ENCODE data around the gene ERVK3-1. TPM values are rescaled to one million over a fixed set of nuclear protein-coding genes. Genes with fewer than 3 reads are reported as not detected.

The ERVK3-1 gene
- total and polyA plus RNA-seq, 8 donors, result 25.4 to 52.5 (median 48.1) TPM

DNA sequence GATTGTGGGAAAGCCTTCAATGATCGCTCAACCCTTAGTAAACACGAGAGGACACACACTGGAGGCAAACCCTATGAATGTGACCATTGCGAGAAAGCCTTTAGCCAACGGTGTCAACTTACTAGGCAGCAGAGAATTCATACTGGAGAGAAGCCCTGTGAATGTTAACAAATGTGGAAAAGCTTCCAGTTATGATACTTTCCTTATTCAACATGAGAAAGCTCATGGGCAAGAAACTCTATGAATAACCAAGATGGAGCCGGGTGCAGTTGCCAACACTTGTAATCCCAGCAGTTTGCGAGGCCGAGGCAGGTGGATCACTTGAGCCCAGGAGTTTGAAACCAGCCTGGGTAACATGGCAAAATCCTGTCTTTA, 42.3 kb upstream of the ERVK3-1 start:
- ATAC-seq, result no peak
- Histone ChIP-seq H3K9me3 (peaks cover 32 to 99% of the 10 kb centered on the region in 2 donors), H3K27ac (no peak overlapping the region), H3K4me1 (no peaks in the 10 kb centered on the region), H3K4me3 (no peak overlapping the region), H3K36me3 (peaks cover 0 to 99% of the 10 kb centered on the region in 2 donors), H3K27me3 (no peaks in the 10 kb centered on the region)
- intact Hi-C loops (cut with DNase I), result no loop called here
- TF ChIP-seq, protein P1, sequence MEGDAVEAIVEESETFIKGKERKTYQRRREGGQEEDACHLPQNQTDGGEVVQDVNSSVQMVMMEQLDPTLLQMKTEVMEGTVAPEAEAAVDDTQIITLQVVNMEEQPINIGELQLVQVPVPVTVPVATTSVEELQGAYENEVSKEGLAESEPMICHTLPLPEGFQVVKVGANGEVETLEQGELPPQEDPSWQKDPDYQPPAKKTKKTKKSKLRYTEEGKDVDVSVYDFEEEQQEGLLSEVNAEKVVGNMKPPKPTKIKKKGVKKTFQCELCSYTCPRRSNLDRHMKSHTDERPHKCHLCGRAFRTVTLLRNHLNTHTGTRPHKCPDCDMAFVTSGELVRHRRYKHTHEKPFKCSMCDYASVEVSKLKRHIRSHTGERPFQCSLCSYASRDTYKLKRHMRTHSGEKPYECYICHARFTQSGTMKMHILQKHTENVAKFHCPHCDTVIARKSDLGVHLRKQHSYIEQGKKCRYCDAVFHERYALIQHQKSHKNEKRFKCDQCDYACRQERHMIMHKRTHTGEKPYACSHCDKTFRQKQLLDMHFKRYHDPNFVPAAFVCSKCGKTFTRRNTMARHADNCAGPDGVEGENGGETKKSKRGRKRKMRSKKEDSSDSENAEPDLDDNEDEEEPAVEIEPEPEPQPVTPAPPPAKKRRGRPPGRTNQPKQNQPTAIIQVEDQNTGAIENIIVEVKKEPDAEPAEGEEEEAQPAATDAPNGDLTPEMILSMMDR (IDR thresholded peaks at IDR 0.05), result no peak
- DNase-seq, result no peak

DNA sequence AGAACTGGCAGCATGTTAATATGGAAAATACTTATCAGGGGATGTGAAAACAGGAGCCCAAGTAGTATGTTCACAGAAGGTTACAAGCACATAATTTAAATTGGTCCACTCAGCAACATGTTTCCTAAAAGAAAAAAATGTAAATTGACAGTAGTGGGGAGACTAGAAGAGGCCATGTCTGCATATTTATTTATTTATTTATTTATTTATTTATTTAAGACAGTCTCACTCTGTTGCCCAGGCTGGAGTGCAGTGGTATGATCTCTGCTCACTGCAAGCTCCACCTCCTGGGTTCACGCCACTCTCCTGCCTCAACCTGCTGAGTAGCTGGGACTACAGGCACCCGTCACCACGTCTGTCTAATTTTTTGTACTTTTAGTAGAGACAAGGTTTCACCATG, 40.1 kb upstream of the ERVK3-1 start:
- H3K4me1 ChIP-seq, result no peaks in the 10 kb centered on the region
- no peak overlapping the region for H3K27ac ChIP-seq
- H3K9me3 ChIP-seq, result peaks cover 26 to 100% of the 10 kb centered on the region in 2 donors
- ATAC-seq (no peak), DNase-seq (no peak)
- intact Hi-C loops (cut with DNase I), result no loop called here
- TF ChIP-seq, protein P1 (IDR thresholded peaks at IDR 0.05), result no peak
- peaks cover 0 to 93% of the 10 kb centered on the region in 2 donors for H3K36me3 ChIP-seq
- no peaks in the 10 kb centered on the region for H3K27me3 ChIP-seq
- H3K4me3 ChIP-seq, result no peak overlapping the region

DNA sequence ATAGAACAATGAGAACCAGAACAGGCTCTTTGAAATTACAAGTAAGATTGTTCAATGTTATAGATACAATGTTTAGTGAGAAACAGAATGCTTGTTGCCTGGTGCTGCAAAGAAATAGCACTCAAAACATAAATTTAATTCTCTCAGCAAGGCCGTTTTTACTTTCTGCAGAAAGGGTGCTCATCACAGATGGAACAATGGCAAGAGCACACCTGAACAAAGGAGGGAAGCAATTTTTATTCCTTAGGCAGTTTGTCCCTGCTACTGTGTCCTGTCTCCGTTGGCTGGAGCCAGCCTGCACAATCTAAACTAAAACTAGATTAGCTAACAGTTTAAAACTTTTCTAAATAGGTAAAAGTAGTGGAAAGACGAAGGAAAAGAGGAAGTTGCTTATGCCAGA, 36.8 kb upstream of the ERVK3-1 start:
- TF ChIP-seq, protein P1 (IDR thresholded peaks at IDR 0.05), result no peak
- ATAC-seq, result no peak
- H3K9me3 ChIP-seq, result peaks cover 4 to 100% of the 10 kb centered on the region in 2 donors

DNA sequence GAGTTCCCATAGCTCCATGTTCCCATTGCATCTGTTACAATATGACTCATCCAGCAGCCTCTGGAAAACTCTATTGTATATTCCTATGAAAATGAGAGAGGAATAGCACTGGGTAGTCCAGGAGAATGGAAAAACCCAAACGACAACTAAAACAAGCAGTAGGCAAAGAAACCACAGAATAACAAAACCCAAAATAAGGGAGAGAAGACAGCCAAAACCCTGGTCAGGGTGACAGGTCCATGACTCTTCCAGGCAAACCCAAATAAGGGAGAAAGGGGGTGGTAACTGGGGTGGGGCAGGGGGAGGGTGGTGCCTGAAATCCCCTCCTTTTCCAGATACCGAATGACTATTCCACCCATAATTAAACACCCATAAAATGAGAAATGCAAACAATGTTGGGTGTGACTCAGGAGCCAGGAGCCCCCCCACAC, 30.4 kb upstream of the ERVK3-1 start:
- no peak overlapping the region for H3K4me3 ChIP-seq
- peaks cover 0 to 72% of the 10 kb centered on the region in 2 donors for H3K9me3 ChIP-seq
- H3K36me3 ChIP-seq, result peaks cover 0 to 65% of the 10 kb centered on the region in 2 donors
- H3K4me1 ChIP-seq, result peaks cover 0 to 13% of the 10 kb centered on the region in 2 donors
- no peaks in the 10 kb centered on the region for H3K27me3 ChIP-seq
- DNase-seq, result no peak
- intact Hi-C loops (cut with DNase I), result no loop called here
- ATAC-seq, result no peak
- TF ChIP-seq, protein P1 (IDR thresholded peaks at IDR 0.05), result no peak
- no peak overlapping the region for H3K27ac ChIP-seq

More for the DNA sequence above, 36.8 kb upstream of the ERVK3-1 start:
- H3K4me1 ChIP-seq, result no peaks in the 10 kb centered on the region
- no peak overlapping the region for H3K27ac ChIP-seq
- no peaks in the 10 kb centered on the region for H3K27me3 ChIP-seq
- no peak for DNase-seq
- peaks cover 0 to 93% of the 10 kb centered on the region in 2 donors for H3K36me3 ChIP-seq
- H3K4me3 ChIP-seq, result no peak overlapping the region
- intact Hi-C loops (cut with DNase I), result no loop called here

DNA sequence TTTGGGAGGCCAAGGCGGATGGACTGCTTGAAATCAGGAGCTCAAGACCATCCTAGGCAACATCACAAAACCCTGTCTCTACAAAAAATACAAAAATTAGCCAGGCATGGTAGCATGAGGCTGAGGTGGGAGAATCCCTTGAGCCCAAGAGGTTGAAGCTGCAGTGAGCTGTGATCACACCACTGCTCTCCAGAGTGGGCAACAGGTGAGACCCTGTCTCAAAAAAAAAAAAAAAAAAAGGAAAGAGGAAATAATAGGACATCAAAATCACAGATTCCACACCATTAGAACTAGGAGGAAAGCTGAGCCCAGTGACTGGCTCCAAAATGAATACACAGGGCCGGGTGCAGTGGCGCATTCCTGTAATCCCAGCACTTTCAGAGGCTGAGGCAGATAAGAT, 29.6 kb upstream of the ERVK3-1 start:
- TF ChIP-seq, protein P1 (IDR thresholded peaks at IDR 0.05), result no peak
- Histone ChIP-seq H3K36me3 (peaks cover 0 to 57% of the 10 kb centered on the region in 2 donors), H3K9me3 (peaks cover 0 to 64% of the 10 kb centered on the region in 2 donors), H3K4me1 (peaks cover 0 to 21% of the 10 kb centered on the region in 2 donors), H3K27me3 (no peaks in the 10 kb centered on the region), H3K27ac (no peak overlapping the region), H3K4me3 (no peak overlapping the region)
- no peak for DNase-seq
- no peak for ATAC-seq
- intact Hi-C loops (cut with DNase I), result no loop called here

Measured in left lung (tissue), 10 donors.